GM18505 (cell line): ENCODE data around the gene NFYB.
A peak's percentile ranks its signal among the peaks of the same experiment; 100 is the strongest.

ENCODE experiments used
- ATAC-seq: cut with Tn5 transposase; IDR thresholded peaks from one replicate; pipeline ENCODE4 v1.9.1; 2021; ENCODE audit not compliant: unreplicated experiment
- POLR2A ChIP-seq: IDR thresholded peaks from 4 replicates; pipeline ENCODE4 v1.6.1; 2011; ENCODE audit warnings: borderline replicate concordance; ENCODE audit not compliant: insufficient read depth, insufficient read length; ENCODE audit errors: extremely low read depth

Gene NFYB

GRCh38 chr12:104147346-104147745 is 9.3 kb upstream of the NFYB start:
- no peak for TF ChIP-seq POLR2A
- ATAC-seq = no peak

DNA sequence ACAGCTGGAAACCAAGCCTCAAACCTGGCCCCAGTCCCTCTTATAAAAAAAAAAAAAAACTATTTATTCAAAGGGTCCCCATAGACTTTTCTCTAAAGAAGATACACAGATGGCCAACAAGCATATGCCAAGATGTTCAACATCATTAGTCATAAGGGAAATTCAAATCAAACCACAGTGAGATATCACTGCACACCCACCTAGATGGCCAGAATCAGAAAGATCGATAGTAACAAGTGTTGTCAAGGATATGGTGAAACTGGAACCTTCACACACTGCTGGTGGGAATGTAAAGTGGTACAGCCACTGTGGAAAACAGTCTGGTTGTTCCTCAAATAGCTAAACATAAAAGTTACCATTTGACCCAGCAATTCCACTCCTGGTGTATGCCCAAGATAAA is 5.9 kb upstream of the NFYB start:
- TF ChIP-seq POLR2A = no peak
- ATAC-seq = no peak

GRCh38 chr12:104143002-104143401 is 5.0 kb upstream of the NFYB start:
- no peak for TF ChIP-seq POLR2A
- ATAC-seq = no peak

DNA sequence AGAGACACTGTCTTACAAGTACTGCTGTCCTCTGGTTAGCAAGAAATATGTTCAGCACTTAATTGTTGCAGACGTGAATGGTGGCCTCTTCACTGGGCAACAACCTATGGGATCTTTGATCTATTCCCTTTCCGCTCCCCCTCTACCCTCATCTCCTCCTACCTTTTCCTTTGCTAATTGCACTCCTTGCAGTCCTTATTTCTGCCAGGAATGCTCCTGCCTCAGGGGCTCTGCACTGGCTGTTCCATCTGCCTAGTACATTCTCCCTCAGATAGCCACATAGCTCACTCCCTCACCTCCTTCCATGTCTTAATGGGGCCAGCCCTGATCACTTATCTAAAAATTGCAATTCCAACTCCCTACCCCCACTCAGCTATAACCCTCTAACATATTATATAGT is 4.5 kb upstream of the NFYB start:
- no peak for ATAC-seq
- TF ChIP-seq POLR2A = no peak

GRCh38 chr12:104138797-104139152 is 765 bp upstream of the NFYB start:
- no peak for TF ChIP-seq POLR2A
- ATAC-seq = no peak

DNA sequence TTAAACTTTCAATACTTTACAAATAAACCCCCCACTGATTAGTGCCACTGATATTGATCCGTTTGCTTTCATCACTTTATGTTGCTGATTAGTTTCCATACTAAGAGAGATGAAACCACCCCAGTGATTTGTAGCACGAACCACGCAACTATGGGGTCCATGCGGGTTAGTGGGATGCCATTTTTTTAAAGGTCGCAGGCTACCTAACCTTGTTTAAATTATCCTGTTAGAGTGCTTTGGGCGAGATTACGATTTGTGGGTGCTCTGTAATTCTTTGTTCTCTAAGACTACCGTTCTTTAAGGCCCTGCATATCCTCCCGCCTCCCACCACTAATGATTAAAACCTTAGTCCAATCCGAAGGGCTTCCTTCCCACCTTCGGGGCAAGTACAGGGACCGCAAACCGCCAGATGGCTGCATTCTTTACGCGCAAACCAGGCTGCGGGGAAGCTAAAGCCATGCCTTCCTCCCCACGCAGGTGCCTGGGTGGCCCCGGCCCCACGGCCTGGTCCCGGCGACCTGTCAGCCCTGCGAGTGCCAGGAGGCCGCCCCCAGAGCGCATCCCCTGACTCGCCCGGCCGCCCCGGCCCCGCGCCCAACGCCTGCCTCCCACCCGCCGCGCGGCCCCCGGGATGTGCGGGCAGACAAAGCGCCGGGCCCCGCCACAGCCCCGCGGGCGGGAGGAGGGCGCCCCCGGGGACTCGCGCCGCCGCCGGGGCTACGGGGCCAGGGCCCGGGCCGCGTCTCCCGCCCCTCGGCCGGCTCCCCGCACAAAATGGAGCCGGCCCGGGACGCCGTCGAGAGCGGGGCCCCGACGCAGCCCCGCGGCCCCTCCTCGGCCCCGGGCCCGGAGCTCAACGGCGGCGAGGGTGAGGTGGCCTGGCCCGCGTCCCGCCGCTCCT is 759 bp downstream of the NFYB start:
- no peak for TF ChIP-seq POLR2A
- ATAC-seq = peak; percentile 34

DNA sequence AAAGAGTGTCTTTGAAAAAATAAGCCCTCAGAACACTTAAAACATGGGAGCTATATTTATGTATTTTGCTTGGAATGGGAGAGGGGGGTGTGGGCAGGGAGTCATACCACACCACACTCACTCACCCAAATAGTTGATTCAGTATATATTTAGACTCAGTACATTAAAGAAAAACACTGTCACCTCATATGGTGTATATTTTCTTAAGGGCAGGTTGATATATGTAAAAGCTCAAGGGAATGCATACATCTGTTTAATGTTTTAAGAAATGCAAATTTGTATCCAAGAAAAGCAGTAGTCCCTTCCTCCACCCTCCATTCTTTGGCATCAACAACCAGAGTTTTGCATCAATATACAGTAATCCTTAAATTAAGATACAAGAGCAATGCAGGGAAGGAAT is 1.4 kb downstream of the NFYB start:
- no peak for ATAC-seq
- TF ChIP-seq POLR2A = no peak

DNA sequence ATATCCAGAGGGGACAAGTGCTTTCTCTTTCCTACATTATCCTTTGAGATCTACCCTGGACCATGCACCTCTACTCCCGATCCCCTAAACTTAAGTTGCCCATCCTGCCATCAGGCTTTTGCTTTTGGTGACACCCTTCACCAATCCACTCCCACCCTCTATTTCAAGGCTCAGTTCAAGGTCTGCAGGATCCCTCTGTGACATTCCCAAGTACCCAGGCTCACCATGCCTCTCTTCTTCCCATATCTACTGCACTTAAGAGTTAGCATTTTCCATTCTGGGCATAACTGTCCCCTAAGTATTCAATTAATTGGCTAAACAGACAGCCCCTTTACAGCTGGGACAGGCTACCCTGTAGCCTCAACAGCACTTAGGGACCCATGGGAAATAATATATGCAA is 3.1 kb downstream of the NFYB start:
- no peak for ATAC-seq
- TF ChIP-seq POLR2A = no peak

GRCh38 chr12:104133866-104134265 is 4.1 kb downstream of the NFYB start:
- no peak for ATAC-seq

DNA sequence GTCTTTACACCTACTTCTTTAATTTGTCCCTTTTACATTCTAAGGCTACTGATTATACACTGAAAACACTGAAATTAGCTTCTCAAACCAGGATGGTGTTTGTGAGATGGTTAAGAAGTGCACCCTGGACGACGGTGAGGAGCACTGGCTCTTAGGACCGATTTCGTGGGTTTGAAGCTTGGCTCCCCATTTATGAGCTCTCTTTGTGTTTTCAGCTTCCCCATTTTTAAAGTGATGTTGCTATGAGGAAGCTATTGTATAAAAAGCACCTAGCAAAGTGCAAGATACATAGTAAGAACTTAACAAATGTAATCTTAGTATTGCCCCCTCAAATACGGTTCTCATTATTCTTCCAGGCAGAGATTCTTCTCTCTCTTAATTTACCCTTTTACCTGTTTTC is 4.7 kb downstream of the NFYB start:
- no peak for TF ChIP-seq POLR2A
- ATAC-seq = no peak

More at GRCh38 chr12:104133866-104134265, 4.1 kb downstream of the NFYB start:
- no peak for TF ChIP-seq POLR2A

DNA sequence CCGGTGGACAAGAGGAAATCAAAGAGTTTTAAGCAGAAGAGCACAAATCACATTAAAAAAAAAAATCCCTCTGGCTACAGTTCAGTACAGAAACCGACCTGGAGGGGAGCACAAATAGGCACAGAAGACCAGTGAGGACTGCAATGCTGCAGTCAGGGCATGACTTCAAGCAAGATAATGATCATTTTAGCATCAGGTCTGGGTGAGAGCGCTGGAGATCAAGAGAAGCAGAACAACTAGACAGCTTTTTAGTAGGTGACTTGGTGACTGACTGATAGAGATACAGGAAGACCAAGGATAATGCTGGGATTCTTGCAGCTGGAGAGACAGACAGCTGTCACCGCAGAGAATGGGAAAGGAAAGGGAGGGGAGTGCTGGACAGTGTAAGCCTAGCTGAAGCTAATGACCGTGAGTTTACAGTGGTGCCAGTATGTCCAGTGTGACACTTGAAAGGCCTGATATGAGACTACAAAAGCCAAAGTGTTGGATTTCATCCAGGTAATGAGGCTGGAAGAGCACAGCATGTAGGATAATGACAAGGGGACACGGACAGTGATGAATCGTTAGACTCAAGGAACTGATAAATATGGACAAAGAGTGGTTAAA is 5.6 kb downstream of the NFYB start:
- ATAC-seq = no peak
- TF ChIP-seq POLR2A = no peak

- no peak for ATAC-seq
- no peak for TF ChIP-seq POLR2A
Measured at GRCh38 chr12:104131609-104132008, 6.4 kb downstream of the NFYB start.

GRCh38 chr12:104130760-104131159 is 7.2 kb downstream of the NFYB start:
- TF ChIP-seq POLR2A = no peak
- no peak for ATAC-seq

DNA sequence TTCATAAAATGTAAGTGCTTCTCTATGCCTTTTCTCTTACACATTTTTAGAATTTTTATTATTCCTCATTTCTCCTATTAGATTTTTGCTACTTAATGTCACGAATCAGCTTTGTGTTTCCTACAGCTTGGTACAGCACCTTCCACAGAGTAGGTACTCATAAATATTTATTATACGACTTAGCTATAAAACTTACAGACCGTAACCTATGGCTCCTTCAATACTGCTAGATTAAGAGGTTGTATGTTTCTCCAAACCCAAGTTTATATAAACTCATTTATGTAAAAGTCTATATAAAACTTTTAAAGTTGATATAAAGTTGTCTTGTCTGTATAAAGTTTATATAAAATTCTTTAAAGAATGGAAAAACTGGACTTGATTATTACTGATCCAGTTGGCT is 11.5 kb downstream of the NFYB start:
- no peak for ATAC-seq
- no peak for TF ChIP-seq POLR2A

- no peak for TF ChIP-seq POLR2A
- ATAC-seq = no peak
Measured at GRCh38 chr12:104122298-104122697, 15.7 kb downstream of the NFYB start.

DNA sequence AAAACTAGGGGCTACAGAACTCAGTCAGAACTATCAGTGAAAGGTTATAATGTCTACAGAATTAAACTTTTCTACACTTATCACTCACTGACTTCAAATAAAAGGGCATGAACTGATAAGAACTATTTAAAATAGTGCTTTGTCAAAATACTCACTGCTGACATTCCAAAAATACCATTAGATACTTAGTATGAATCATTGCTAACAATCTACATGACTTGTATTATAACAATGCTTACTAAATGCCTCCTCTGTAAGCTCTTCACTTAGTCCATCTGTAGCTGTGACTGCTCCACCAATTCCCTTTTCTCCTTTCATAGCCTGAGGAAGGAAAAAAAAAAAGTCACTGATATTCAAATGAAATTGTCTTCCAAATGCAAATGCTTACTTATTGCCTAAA is 17.0 kb downstream of the NFYB start:
- ATAC-seq = no peak
- TF ChIP-seq POLR2A = no peak
